ENCODE measurements around the gene MDK. TPM values are rescaled to one million over a fixed set of nuclear protein-coding genes. Genes with fewer than 3 reads are reported as not detected.

The MDK gene
- total and polyA plus RNA-seq, 12 donors, result 3.6 to 16.5 (median 5.3) TPM

GRCh38 chr11:46391186-46391577 is 9.7 kb downstream of the MDK start:
- no peak for TF ChIP-seq CTCF (IDR thresholded peaks at IDR 0.05)
- intact Hi-C loops (cut with DNase I), result loop anchor here in 4 of 10 donors (2.0 to 10.0 kb wide), 3 partner anchors 138 to 224 kb away; partner anchors contain the start of genes ATG13 (in 1 of the 4) and HARBI1 (in 1 of the 4)
- Histone ChIP-seq H3K9me3 (no peaks in the 10 kb centered on the region), H3K4me3 (peak overlapping the region in 9 of 10 donors; percentile 7 to 54 (median 48)), H3K36me3 (peaks cover 0 to 9% (median 0%) of the 10 kb centered on the region in 9 donors), H3K27ac (no peak overlapping the region), H3K4me1 (peaks cover 19 to 50% (median 34%) of the 10 kb centered on the region in 9 donors), H3K27me3 (peaks cover 21 to 69% (median 49%) of the 10 kb centered on the region in 7 donors)
- 0 to 2% methylated on average over 15 to 31 of the region's 31 CpGs for WGBS, 2 donors
- ATAC-seq (no peak), DNase-seq (no peak)

- intact Hi-C loops (cut with DNase I), result loop anchor here in 4 of 10 donors (2.0 to 10.0 kb wide), 3 partner anchors 137 to 223 kb away; partner anchors contain the start of genes ATG13 (in 1 of the 4) and HARBI1 (in 1 of the 4)
- DNase-seq (peak in 1 of 2 donors; percentile 31), ATAC-seq (peak in 2 of 8 donors; percentile 3 to 4)
- Histone ChIP-seq H3K36me3 (peaks cover 0 to 14% (median 0%) of the 10 kb centered on the region in 9 donors), H3K27ac (no peak within 1 kb of the TSS), H3K27me3 (peaks cover 21 to 63% (median 49%) of the 10 kb centered on the region in 7 donors), H3K9me3 (no peaks in the 10 kb centered on the region), H3K4me1 (peaks cover 19 to 50% (median 34%) of the 10 kb centered on the region in 9 donors), H3K4me3 (peak within 1 kb of the TSS; percentile 25 to 54 (median 48))
- WGBS, 2 donors, result 1% methylated on average over 80 to 123 of the region's 123 CpGs
- TF ChIP-seq CTCF (IDR thresholded peaks at IDR 0.05), result peak in 6 of 9 donors; percentile 18 to 43 (median 36)
These were observed 10.3 kb downstream of the MDK start, which contains the start of gene CHRM4 for GRCh38 chr11:46391578-46392420. Gene CHRM4, minus strand, starts transcription at chr11:46391776. Its CDS starts 5,219 bp downstream, at chr11:46386557.

GRCh38 chr11:46392421-46393230 is 11.2 kb downstream of the MDK start:
- H3K36me3 ChIP-seq, result peaks cover 0 to 22% (median 8%) of the 10 kb centered on the region in 9 donors
- TF ChIP-seq CTCF (IDR thresholded peaks at IDR 0.05), result peak in 1 of 9 donors; percentile 13
- whole genome bisulfite sequencing, 2 donors, result 2% methylated on average over 60 to 71 of the region's 71 CpGs
- peak; percentile 88 to 94 (median 92) for ATAC-seq
- peak overlapping the region; percentile 25 to 54 (median 48) for H3K4me3 ChIP-seq
- no peak overlapping the region for H3K27ac ChIP-seq
- peak; percentile 84 to 91 for DNase-seq
- H3K27me3 ChIP-seq, result peaks cover 21 to 55% (median 45%) of the 10 kb centered on the region in 7 donors
- H3K4me1 ChIP-seq, result peaks cover 19 to 49% (median 34%) of the 10 kb centered on the region in 9 donors
- H3K9me3 ChIP-seq, result no peaks in the 10 kb centered on the region
- intact Hi-C loops (cut with DNase I), result loop anchor here in 3 of 10 donors (5.0 to 10.0 kb wide), 2 partner anchors 145 to 222 kb away; partner anchors contain the start of genes ATG13 (in 1 of the 3) and HARBI1 (in 1 of the 3)

Data from heart right ventricle (tissue), 16 donors.